Fibroblast of the aortic adventitia (primary cell): ENCODE data around the gene SEMA3B. TPM values are rescaled to one million over a fixed set of nuclear protein-coding genes. Genes with fewer than 3 reads are reported as not detected.
A peak's percentile ranks its signal among the peaks of the same experiment; 100 is the strongest.

Experiments used
- DNase-seq: peaks from one replicate; pipeline ENCODE4 v3.0.0-alpha.2; 2010; ENCODE audit warnings: low read depth
- H3K4me3 ChIP-seq: 2 replicates; pipeline ENCODE4 v1.5.1; 2011; ENCODE audit warnings: low read depth, mild to moderate bottlenecking, control low read depth, low read length, moderate library complexity
- total RNA-seq: library from RNA; depleted of rRNA; stranded (reverse); fragments of >200 nt; gene quantifications from 2 replicates; pipeline ENCODE4 v1.2.3, GENCODE V29; 2012; ENCODE audit warnings: low replicate concordance
- TF ChIP-seq, protein P1 (sequence below): IDR thresholded peaks from 2 replicates; pipeline ENCODE4 v1.5.1; 2011; ENCODE audit warnings: mild to moderate bottlenecking, low read length, control low read depth, inconsistent platforms; ENCODE audit not compliant: insufficient read depth

The SEMA3B gene
- total RNA-seq, 1 donor, result 9.7 TPM

- DNase-seq, result no peak
- H3K4me3 ChIP-seq, result no peak overlapping the region
- TF ChIP-seq, protein P1, sequence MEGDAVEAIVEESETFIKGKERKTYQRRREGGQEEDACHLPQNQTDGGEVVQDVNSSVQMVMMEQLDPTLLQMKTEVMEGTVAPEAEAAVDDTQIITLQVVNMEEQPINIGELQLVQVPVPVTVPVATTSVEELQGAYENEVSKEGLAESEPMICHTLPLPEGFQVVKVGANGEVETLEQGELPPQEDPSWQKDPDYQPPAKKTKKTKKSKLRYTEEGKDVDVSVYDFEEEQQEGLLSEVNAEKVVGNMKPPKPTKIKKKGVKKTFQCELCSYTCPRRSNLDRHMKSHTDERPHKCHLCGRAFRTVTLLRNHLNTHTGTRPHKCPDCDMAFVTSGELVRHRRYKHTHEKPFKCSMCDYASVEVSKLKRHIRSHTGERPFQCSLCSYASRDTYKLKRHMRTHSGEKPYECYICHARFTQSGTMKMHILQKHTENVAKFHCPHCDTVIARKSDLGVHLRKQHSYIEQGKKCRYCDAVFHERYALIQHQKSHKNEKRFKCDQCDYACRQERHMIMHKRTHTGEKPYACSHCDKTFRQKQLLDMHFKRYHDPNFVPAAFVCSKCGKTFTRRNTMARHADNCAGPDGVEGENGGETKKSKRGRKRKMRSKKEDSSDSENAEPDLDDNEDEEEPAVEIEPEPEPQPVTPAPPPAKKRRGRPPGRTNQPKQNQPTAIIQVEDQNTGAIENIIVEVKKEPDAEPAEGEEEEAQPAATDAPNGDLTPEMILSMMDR, result no peak
Measured at GRCh38 chr3:50262778-50263177, 6.2 kb upstream of the SEMA3B start.

GRCh38 chr3:50263478-50264382 is 5.2 kb upstream of the SEMA3B start:
- peak; percentile 33 for DNase-seq
- H3K4me3 ChIP-seq, result no peak overlapping the region
- TF ChIP-seq, protein P1, result no peak

GRCh38 chr3:50264383-50264963 is 4.5 kb upstream of the SEMA3B start:
- peak; percentile 91 for DNase-seq
- no peak overlapping the region for H3K4me3 ChIP-seq
- TF ChIP-seq, protein P1, result peak; percentile 9

- DNase-seq, result no peak
- TF ChIP-seq, protein P1, result no peak
- H3K4me3 ChIP-seq, result no peak overlapping the region
Measured at GRCh38 chr3:50264964-50265485, 3.9 kb upstream of the SEMA3B start.

- DNase-seq, result no peak
- TF ChIP-seq, protein P1, result no peak
- no peak overlapping the region for H3K4me3 ChIP-seq
Measured at GRCh38 chr3:50265571-50265970, 3.4 kb upstream of the SEMA3B start.

DNA sequence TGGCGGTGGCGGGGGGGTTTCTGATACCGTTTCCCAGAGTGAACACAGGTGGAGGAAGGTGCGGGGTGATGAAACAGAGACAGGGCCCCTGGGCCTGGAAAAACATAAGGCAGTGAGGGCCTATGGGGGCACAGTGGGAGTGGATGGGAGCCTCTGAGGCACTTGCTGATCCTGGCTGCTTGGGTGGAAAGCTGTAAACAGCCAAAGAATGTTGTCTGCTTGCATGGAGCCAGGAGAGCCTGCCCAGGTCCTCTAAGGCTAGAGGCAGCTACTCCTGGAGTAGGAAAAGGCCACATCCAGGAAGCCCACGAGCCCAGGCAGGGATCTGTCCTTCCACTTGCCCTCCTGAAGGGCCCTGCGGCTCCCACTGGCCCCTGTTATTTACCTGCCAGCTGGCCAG is 2.9 kb upstream of the SEMA3B start:
- DNase-seq, result no peak
- no peak overlapping the region for H3K4me3 ChIP-seq
- TF ChIP-seq, protein P1, result no peak
